ENCODE results near the gene HDC.

The HDC gene

DNA sequence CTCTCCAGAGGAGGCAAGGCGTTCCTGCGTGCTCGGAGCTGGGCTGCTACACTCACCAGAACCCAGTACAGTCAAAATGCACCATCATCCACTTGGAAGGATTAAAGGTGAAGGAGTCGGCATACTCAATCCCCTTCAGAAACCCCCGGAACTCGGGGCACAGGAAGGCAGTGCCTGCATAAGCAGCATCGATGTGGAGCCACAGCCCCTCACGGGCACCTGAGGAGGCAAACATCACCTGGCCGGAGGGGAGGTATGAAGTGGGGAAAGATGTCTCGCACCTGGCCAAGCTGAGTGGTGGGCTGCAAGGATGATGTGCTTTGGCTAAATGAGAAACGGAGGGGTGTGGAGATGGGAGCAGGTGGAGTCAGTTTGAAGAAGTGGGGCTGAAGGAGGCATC is 13.0 kb downstream of the HDC start:
- no peak for DNase-seq (ENCODE audit: low read depth in 2 of 2)

DNA sequence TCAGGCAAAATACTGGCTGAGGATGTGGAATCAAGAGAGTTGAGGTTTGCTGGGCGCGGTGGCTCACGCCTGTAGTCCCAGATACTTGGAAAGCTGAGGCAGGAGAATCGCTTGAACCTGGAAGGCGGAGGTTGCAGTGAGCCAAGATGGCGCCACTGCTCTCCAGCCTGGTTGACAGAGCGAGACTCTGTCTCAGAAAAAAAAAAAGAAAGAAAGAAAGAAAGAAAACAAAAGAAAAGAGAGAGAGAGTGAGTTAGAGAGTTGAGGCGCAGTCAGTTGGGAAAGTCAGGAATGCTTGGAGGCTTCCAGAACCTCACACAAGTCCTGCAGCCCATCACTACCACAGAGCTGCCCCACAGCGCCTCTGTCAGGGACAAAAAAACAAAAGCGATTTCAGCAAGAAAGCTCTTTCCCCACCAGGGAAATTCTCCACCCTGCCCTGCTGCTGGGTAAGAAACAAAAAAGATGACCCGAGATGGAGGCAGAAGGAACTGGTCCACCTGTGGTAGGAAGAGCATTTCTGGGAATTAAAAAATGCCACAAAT is 13.8 kb downstream of the HDC start:
- DNase-seq (ENCODE audit: low read depth in 2 of 2) = no peak

GRCh38 chr15:50250760-50251394 is 14.6 kb downstream of the HDC start:
- no peak for DNase-seq (ENCODE audit: low read depth in 2 of 2)

- DNase-seq (ENCODE audit: low read depth in 2 of 2) = no peak
Observed at GRCh38 chr15:50249704-50250103, 15.8 kb downstream of the HDC start.

DNA sequence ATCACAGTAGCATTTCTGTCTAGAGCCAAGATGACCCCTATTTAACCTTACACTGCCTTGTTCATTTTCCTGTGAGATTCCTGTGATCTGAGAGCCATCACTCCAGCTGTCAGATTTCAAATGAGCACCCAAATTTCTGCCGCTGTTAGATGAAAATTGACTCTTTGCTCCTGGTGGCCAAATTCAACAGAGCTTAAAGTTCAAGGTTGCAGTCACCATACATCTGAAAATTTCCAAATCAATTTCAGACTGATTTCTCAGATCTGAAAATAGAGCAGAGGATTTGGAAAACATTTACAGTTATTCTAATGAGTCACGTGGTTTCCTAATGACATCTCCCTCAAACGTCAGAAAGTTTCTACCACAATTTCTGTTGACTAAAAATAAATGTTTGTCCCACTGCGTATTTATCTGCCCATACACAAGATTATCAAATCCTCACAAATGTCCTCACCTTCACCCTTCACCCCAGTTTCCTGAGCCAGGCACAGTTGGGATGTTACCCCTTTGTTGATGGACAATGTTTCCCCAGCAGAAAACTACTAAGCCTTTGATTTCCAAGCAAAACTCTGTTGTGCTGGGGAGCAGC is 16.4 kb downstream of the HDC start:
- DNase-seq (ENCODE audit: low read depth in 2 of 2) = no peak

DNA sequence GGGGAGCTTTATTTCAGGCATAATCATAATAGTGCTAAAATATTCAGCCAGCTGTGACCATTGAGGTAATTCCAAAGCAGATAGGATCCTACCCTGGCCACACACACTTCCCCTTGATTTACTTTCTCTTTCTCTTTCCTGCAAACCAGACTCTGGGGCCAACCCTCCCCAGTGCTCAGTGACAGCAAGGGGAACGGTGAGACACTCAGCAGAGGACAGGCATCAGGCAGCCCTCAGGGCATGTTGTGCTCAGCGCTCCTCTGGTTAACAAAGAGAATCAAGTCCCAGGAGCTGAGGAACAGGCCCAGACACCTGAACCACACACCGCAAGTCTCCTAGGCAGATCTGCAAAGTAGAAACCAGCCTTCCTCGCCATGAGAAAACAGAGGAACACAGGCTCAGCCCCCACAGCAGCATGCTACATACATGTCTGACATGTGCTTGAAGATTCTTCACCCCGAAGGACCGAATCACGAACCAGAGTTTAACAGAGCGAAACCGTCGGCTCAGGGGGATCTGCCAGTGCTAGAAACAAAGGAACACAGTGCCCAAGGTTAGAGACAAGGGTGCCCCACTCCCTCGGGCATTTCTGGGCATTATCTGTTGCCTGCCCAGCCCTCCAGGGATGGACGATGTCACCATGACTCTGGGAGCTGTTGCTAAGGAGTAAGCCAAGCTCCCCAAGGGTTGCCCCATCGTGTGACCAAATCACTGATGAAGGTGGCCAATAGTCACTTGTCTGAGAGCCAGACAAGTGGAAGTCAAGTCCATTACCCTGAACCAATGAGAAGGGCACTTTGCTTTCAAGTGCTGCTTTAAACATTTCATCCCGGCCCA is 17.5 kb downstream of the HDC start:
- peak in 1 of 2 donors; percentile 36 for DNase-seq (ENCODE audit: low read depth in 2 of 2)

DNA sequence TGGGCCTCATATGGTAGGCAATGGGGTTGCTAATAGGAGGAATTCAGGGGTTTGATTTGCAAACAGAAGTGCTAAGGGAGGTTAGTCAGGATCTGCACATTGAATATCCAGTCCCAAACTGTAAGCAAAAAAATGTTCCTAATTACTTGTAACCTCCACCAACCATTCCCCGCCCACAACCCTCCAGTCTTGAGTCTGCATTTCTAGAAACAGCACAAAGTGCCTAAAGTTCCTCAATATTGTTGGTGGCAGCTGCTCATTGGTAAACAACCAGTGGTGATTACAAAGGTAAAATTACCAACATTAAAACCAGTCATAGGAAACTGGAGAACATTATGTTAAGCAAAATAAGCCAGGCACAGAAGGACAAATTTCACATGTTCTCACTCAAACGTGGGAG is 18.9 kb downstream of the HDC start:
- DNase-seq (ENCODE audit: low read depth in 2 of 2) = no peak

- no peak for DNase-seq (ENCODE audit: low read depth in 2 of 2)
Observed at GRCh38 chr15:50244959-50245624, 20.4 kb downstream of the HDC start.

DNA sequence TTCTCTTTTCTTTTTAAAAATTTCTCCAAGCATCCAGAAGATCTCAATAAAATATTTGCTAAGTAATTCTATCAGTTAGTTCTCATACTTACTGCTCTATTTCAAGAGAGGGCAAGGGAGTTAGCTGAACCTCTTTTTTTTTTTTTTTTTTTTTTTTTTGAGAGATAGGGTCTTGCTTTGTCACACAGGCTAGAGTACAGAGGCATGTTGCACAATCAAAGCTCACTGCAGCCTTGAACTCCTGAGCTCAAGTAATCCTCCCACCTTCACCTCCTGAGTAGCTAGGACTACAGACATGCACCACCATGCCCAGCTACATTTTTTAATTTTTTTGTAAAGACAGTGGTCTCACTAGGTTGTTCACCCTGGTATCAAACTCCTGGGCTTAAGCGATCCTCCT is 21.4 kb downstream of the HDC start:
- no peak for DNase-seq (ENCODE audit: low read depth in 2 of 2)

GRCh38 chr15:50241684-50242450 is 23.7 kb downstream of the HDC start:
- DNase-seq (ENCODE audit: low read depth in 2 of 2) = no peak

- DNase-seq (ENCODE audit: low read depth in 2 of 2) = no peak
Observed at GRCh38 chr15:50238255-50238654, 27.3 kb downstream of the HDC start.

- DNase-seq (ENCODE audit: low read depth in 2 of 2) = no peak
Observed at GRCh38 chr15:50236433-50236832, 29.1 kb downstream of the HDC start.

DNA sequence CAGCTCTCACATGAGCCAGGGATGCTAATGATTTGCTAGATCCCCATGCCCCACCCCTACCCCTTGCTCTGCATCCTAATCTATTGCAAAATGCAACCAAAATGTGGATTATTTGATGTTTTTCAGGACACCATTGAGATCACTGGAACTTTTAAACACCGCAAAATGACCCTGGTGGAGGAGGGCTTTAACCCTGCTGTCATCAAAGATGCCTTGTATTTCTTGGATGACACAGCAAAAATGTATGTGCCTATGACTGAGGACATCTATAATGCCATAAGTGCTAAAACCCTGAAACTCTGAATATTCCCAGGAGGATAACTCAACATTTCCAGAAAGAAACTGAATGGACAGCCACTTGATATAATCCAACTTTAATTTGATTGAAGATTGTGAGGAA is 29.7 kb downstream of the HDC start:
- no peak for DNase-seq (ENCODE audit: low read depth in 2 of 2)

DNA sequence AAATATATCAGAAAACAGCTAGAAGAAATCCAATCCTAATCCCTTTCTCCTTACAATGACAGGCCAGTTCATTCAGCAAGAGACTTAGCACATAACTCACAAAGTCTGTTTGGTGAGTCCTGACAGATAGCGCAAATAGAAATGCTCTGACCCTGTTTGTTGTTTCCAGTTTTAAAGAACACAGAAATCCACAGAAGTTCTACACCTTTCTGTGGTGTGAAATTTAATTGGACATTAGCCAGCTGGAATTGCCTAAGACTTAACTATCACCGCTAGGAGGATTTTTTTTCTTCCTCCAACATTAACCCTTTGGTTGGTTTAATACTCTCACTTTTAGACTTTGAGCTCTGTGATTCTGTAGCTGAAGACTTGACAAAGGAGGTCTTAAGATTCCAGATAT is 30.8 kb downstream of the HDC start:
- no peak for DNase-seq (ENCODE audit: low read depth in 2 of 2)

GRCh38 chr15:50233192-50233736 is 32.3 kb downstream of the HDC start:
- DNase-seq (ENCODE audit: low read depth in 2 of 2) = no peak

GRCh38 chr15:50232791-50233190 is 32.7 kb downstream of the HDC start:
- no peak for DNase-seq (ENCODE audit: low read depth in 2 of 2)

- DNase-seq (ENCODE audit: low read depth in 2 of 2) = no peak
Observed at GRCh38 chr15:50231761-50232160, 33.8 kb downstream of the HDC start.

DNA sequence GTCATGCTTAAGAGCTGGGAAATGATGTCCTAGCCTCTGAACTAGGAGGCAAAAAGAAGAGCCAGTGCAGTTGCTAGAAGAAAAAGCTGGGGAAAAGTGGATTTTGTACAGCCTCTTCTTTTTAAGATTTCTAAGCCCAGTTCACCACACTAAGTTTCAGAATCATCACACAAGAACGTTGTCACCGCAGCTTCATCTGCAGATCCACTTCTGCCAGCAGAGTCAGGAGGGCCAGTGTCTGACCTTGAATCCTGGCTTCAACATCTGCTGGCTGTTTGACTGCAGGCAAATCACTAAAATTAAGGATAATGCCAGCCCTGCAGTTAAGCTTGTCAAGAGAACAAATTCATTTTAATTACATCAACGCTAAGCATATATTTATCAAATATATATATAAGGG is 36.2 kb downstream of the HDC start:
- DNase-seq (ENCODE audit: low read depth in 2 of 2) = no peak

- no peak for DNase-seq (ENCODE audit: low read depth in 2 of 2)
Observed at GRCh38 chr15:50228866-50229265, 36.7 kb downstream of the HDC start.

- DNase-seq (ENCODE audit: low read depth in 2 of 2) = no peak
Observed at GRCh38 chr15:50227076-50227475, 38.5 kb downstream of the HDC start.

GRCh38 chr15:50225938-50226337 is 39.6 kb downstream of the HDC start:
- DNase-seq (ENCODE audit: low read depth in 2 of 2) = no peak

Measured in stimulated activated CD8-positive, alpha-beta memory T cell treated with anti-CD3 and anti-CD28 coated beads, Interleukin-7, amount 100 ng/mL, for 4 hours (primary cell).